Kidney epithelial cell (primary cell): ENCODE results near the gene CCDC197. TPM values are rescaled to one million over a fixed set of nuclear protein-coding genes. Genes with fewer than 3 reads are reported as not detected.
A peak's percentile ranks its signal among the peaks of the same experiment; 100 is the strongest.

Source experiments
- DNase-seq: peaks from one replicate; pipeline ENCODE4 v3.0.0-alpha.2; 2010; ENCODE audit warnings: low read depth
- H3K27me3 ChIP-seq: 2 replicates; pipeline ENCODE4 v1.6.0; 2011; ENCODE audit warnings: low read length; ENCODE audit not compliant: control insufficient read depth, insufficient read depth
- H3K36me3 ChIP-seq: 2 replicates; pipeline ENCODE4 v1.5.1; 2011; ENCODE audit warnings: low read length; ENCODE audit not compliant: control insufficient read depth, insufficient read depth
- H3K4me3 ChIP-seq: 2 replicates; pipeline ENCODE4 v1.5.1; 2011; ENCODE audit warnings: low read depth, mild to moderate bottlenecking, control low read depth, low read length
- CTCF ChIP-seq: IDR thresholded peaks from 2 replicates; pipeline ENCODE4 v1.5.1; 2011; ENCODE audit warnings: mild to moderate bottlenecking, moderate library complexity, low read length, control low read depth, inconsistent platforms; ENCODE audit not compliant: insufficient read depth, poor library complexity, severe bottlenecking
- total RNA-seq: library from RNA; depleted of rRNA; stranded (reverse); fragments of >200 nt; gene quantifications from 2 replicates; pipeline ENCODE4 v1.2.3, GENCODE V29; 2015

The CCDC197 gene
- total RNA-seq, 1 donor from 2014 or later: not detected

GRCh38 chr14:94016446-94016976 lies 19.4 kb downstream of the CCDC197 start:
- no peaks in the 10 kb centered on the region for H3K36me3 ChIP-seq
- no peak for TF ChIP-seq CTCF
- H3K27me3 ChIP-seq: no peaks in the 10 kb centered on the region
- DNase-seq: no peak
- H3K4me3 ChIP-seq: no peak overlapping the region

- Histone ChIP-seq H3K4me3 (no peak overlapping the region), H3K27me3 (no peaks in the 10 kb centered on the region), H3K36me3 (no peaks in the 10 kb centered on the region)
- no peak for DNase-seq
- TF ChIP-seq CTCF: no peak
These were observed 21.2 kb downstream of the CCDC197 start for GRCh38 chr14:94018308-94018707.

DNA sequence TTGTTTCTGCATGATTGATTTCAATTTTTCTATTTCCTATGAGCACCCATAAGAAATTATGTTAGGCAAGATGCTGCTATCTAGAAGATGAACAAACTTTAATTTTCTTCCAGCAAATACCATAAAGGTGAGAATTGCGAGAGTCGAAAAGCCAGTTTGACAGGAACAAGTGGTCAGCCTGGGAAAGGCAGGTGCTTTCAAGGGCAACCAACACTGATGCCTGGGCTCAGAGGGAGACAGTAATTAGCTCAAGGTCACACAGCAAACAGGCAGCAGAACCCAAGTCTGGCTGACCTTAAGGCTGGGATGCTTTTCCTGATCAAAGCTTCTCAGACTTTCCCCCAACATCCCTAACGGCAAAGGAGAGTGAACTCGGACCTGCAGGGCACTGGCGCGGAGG lies 22.2 kb downstream of the CCDC197 start:
- Histone ChIP-seq H3K4me3 (no peak overlapping the region), H3K36me3 (no peaks in the 10 kb centered on the region)
- no peak for DNase-seq

GRCh38 chr14:94020267-94020666 lies 23.2 kb downstream of the CCDC197 start:
- Histone ChIP-seq H3K27me3 (no peaks in the 10 kb centered on the region), H3K4me3 (no peak overlapping the region), H3K36me3 (no peaks in the 10 kb centered on the region)
- DNase-seq: no peak
- no peak for TF ChIP-seq CTCF

More for the DNA sequence above, 22.2 kb downstream of the CCDC197 start:
- no peaks in the 10 kb centered on the region for H3K27me3 ChIP-seq
- no peak for TF ChIP-seq CTCF

- peak; percentile 16 for TF ChIP-seq CTCF
- H3K27me3 ChIP-seq: no peaks in the 10 kb centered on the region
- DNase-seq: peak; percentile 61
- H3K36me3 ChIP-seq: no peaks in the 10 kb centered on the region
- H3K4me3 ChIP-seq: no peak overlapping the region
These were observed 23.9 kb downstream of the CCDC197 start for GRCh38 chr14:94021001-94021400.
